HEK293 (cell line): ENCODE results near the gene NELFB.

Source experiments
- CTCF ChIA-PET: fragments of 350-600 bp; formaldehyde crosslinking; extraction: SDS; loops from one replicate; lab custom pipeline; 2021; ENCODE audit warnings: antibody characterized with exemption; lab: Yijun Ruan, JAX
- POLR2A ChIA-PET: fragments of 300-600 bp; formaldehyde crosslinking; extraction: SDS; loops from one replicate; lab custom pipeline; 2020; ENCODE audit warnings: antibody characterized with exemption, inconsistent platforms; lab: Yijun Ruan, JAX
- H3K27ac ChIP-seq: fragments of 200-500 bp; sonication (Bioruptor generic); 2 replicates; pipeline ENCODE4 v1.5.1; 2014; ENCODE audit warnings: low read depth, low read length, control low read depth, inconsistent platforms; ENCODE audit errors: extremely low read depth
- H3K36me3 ChIP-seq, 2 experiments: fragments of 200-500 bp in 1 of 2; sonication (Bioruptor generic) in 1 of 2; 1 replicate in 1 of 2; 2 replicates in 1 of 2; pipeline ENCODE4 v1.5.1; 2014 to 2017; ENCODE audit warnings: inconsistent platforms in 2 of 2, low read length in 2 of 2; ENCODE audit not compliant: control insufficient read depth in 2 of 2, insufficient read depth in 1 of 2
- H3K4me1 ChIP-seq: fragments of 200-500 bp; sonication (Bioruptor generic); 2 replicates; pipeline ENCODE4 v1.5.1; 2014; ENCODE audit warnings: mild to moderate bottlenecking, low read length, inconsistent platforms; ENCODE audit not compliant: control insufficient read depth, insufficient read depth
- H3K4me3 ChIP-seq: 2 replicates; pipeline ENCODE4 v1.5.1; 2011; ENCODE audit warnings: low read depth, mild to moderate bottlenecking, control low read depth, low read length, moderate library complexity
- H3K9me3 ChIP-seq: fragments of 200-500 bp; sonication (Bioruptor generic); 2 replicates; pipeline ENCODE4 v1.5.1; 2014; ENCODE audit warnings: low read depth, low read length, inconsistent platforms; ENCODE audit not compliant: control insufficient read depth, insufficient read depth
- EGR2 ChIP-seq: fragments of 450-650 bp; formaldehyde crosslinking; IDR thresholded peaks from 2 replicates; pipeline ENCODE4 v1.5.1; 2016; ENCODE audit warnings: low read depth, missing biosample characterization, missing genetic modification characterization
- GLIS1 ChIP-seq: fragments of 450-650 bp; formaldehyde crosslinking; IDR thresholded peaks from 2 replicates; pipeline ENCODE4 v1.5.1; 2016; ENCODE audit warnings: missing biosample characterization, missing genetic modification characterization
- GLIS2 ChIP-seq: fragments of 450-650 bp; formaldehyde crosslinking; IDR thresholded peaks from 2 replicates; pipeline ENCODE4 v1.5.1; 2016; ENCODE audit warnings: missing biosample characterization, missing genetic modification characterization
- KLF1 ChIP-seq: fragments of 450-650 bp; formaldehyde crosslinking; IDR thresholded peaks from 2 replicates; pipeline ENCODE4 v1.5.1; 2016; ENCODE audit warnings: missing biosample characterization, missing genetic modification characterization
- KLF16 ChIP-seq: fragments of 450-650 bp; formaldehyde crosslinking; IDR thresholded peaks from 2 replicates; pipeline ENCODE4 v1.5.1; 2017; ENCODE audit warnings: missing biosample characterization, missing genetic modification characterization
- SCRT1 ChIP-seq: fragments of 450-650 bp; formaldehyde crosslinking; IDR thresholded peaks from 2 replicates; pipeline ENCODE4 v1.5.1; 2016; ENCODE audit warnings: missing biosample characterization, missing genetic modification characterization, borderline replicate concordance
- SCRT2 ChIP-seq: fragments of 450-650 bp; formaldehyde crosslinking; IDR thresholded peaks from 2 replicates; pipeline ENCODE4 v1.5.1; 2016; ENCODE audit warnings: missing biosample characterization, missing genetic modification characterization
- WT1 ChIP-seq: fragments of 450-650 bp; formaldehyde crosslinking; IDR thresholded peaks from 2 replicates; pipeline ENCODE4 v1.5.1; 2016; ENCODE audit warnings: missing biosample characterization, missing genetic modification characterization
- ZBTB10 ChIP-seq: fragments of 450-650 bp; formaldehyde crosslinking; IDR thresholded peaks from 2 replicates; pipeline ENCODE4 v1.5.1; 2016; ENCODE audit warnings: missing biosample characterization, missing genetic modification characterization
- ZBTB11 ChIP-seq: fragments of 450-650 bp; formaldehyde crosslinking; conservative IDR thresholded peaks from 2 replicates; pipeline ENCODE4 v1.5.1; 2016; ENCODE audit warnings: low read depth, missing biosample characterization, missing genetic modification characterization
- ZEB2 ChIP-seq: fragments of 450-650 bp; formaldehyde crosslinking; IDR thresholded peaks from 2 replicates; pipeline ENCODE4 v1.5.1; 2016; ENCODE audit warnings: missing biosample characterization, missing genetic modification characterization
- ZFP69B ChIP-seq: fragments of 450-650 bp; formaldehyde crosslinking; IDR thresholded peaks from 2 replicates; pipeline ENCODE4 v1.5.1; 2016; ENCODE audit warnings: missing biosample characterization, missing genetic modification characterization
- ZIC2 ChIP-seq: fragments of 450-650 bp; formaldehyde crosslinking; IDR thresholded peaks from 2 replicates; pipeline ENCODE4 v1.5.1; 2016; ENCODE audit warnings: missing biosample characterization, missing genetic modification characterization
- ZNF114 ChIP-seq: fragments of 450-650 bp; formaldehyde crosslinking; IDR thresholded peaks from 2 replicates; pipeline ENCODE4 v1.5.0; 2017; ENCODE audit warnings: missing biosample characterization, missing genetic modification characterization
- ZNF133 ChIP-seq: fragments of 450-650 bp; formaldehyde crosslinking; IDR thresholded peaks from 2 replicates; pipeline ENCODE4 v1.5.1; 2016; ENCODE audit warnings: missing biosample characterization, missing genetic modification characterization
- ZNF155 ChIP-seq: fragments of 450-650 bp; formaldehyde crosslinking; IDR thresholded peaks from 2 replicates; pipeline ENCODE4 v1.5.1; 2016; ENCODE audit warnings: missing biosample characterization, missing genetic modification characterization
- ZNF202 ChIP-seq: fragments of 450-650 bp; formaldehyde crosslinking; IDR thresholded peaks from 2 replicates; pipeline ENCODE4 v1.5.1; 2016; ENCODE audit warnings: missing biosample characterization, missing genetic modification characterization, borderline replicate concordance
- ZNF274 ChIP-seq, 2 experiments: fragments of 200-500 bp in 1 of 2; fragments of 450-650 bp in 1 of 2; sonication (Bioruptor generic) in 1 of 2; formaldehyde crosslinking in 1 of 2; IDR thresholded peaks; 2 replicates each; pipeline versions ENCODE4 v1.5.1 to v1.6.1; 2014 to 2016; ENCODE audit warnings: borderline replicate concordance in 1 of 2, inconsistent platforms in 1 of 2, low read length in 1 of 2, missing biosample characterization in 1 of 2, missing genetic modification characterization in 1 of 2
- ZNF341 ChIP-seq: fragments of 450-650 bp; formaldehyde crosslinking; IDR thresholded peaks from 2 replicates; pipeline ENCODE4; 2016; ENCODE audit warnings: low read depth, missing biosample characterization, missing genetic modification characterization
- ZNF416 ChIP-seq: fragments of 450-650 bp; formaldehyde crosslinking; IDR thresholded peaks from 2 replicates; pipeline ENCODE4 v1.5.1; 2016; ENCODE audit warnings: missing biosample characterization, missing genetic modification characterization
- ZNF530 ChIP-seq: fragments of 450-650 bp; formaldehyde crosslinking; IDR thresholded peaks from 2 replicates; pipeline ENCODE4 v1.5.1; 2016; ENCODE audit warnings: low read depth, missing biosample characterization, missing genetic modification characterization
- ZNF600 ChIP-seq: fragments of 450-650 bp; formaldehyde crosslinking; IDR thresholded peaks from 2 replicates; pipeline ENCODE4 v1.5.1; 2016; ENCODE audit warnings: missing biosample characterization, missing genetic modification characterization
- ZNF701 ChIP-seq: fragments of 450-650 bp; formaldehyde crosslinking; IDR thresholded peaks from 2 replicates; pipeline ENCODE4 v1.5.1; 2016; ENCODE audit warnings: missing biosample characterization, missing genetic modification characterization
- ZSCAN16 ChIP-seq: fragments of 450-650 bp; formaldehyde crosslinking; IDR thresholded peaks from 2 replicates; pipeline ENCODE4 v1.5.1; 2016; ENCODE audit warnings: missing biosample characterization, missing genetic modification characterization
- ZSCAN30 ChIP-seq: fragments of 450-650 bp; IDR thresholded peaks from 2 replicates; pipeline ENCODE4 v1.5.1; 2018; ENCODE audit warnings: missing biosample characterization, mild to moderate bottlenecking, missing genetic modification characterization, moderate library complexity
- TF ChIP-seq, protein P1 (sequence below): fragments of 450-650 bp; formaldehyde crosslinking; IDR thresholded peaks from 2 replicates; pipeline ENCODE4 v1.5.1; 2016; ENCODE audit warnings: missing biosample characterization, missing genetic modification characterization
- TF ChIP-seq, protein P2 (sequence below): fragments of 450-650 bp; formaldehyde crosslinking; IDR thresholded peaks from 2 replicates; pipeline ENCODE4 v1.5.1; 2016; ENCODE audit warnings: missing biosample characterization, missing genetic modification characterization

NELFB gene

DNA sequence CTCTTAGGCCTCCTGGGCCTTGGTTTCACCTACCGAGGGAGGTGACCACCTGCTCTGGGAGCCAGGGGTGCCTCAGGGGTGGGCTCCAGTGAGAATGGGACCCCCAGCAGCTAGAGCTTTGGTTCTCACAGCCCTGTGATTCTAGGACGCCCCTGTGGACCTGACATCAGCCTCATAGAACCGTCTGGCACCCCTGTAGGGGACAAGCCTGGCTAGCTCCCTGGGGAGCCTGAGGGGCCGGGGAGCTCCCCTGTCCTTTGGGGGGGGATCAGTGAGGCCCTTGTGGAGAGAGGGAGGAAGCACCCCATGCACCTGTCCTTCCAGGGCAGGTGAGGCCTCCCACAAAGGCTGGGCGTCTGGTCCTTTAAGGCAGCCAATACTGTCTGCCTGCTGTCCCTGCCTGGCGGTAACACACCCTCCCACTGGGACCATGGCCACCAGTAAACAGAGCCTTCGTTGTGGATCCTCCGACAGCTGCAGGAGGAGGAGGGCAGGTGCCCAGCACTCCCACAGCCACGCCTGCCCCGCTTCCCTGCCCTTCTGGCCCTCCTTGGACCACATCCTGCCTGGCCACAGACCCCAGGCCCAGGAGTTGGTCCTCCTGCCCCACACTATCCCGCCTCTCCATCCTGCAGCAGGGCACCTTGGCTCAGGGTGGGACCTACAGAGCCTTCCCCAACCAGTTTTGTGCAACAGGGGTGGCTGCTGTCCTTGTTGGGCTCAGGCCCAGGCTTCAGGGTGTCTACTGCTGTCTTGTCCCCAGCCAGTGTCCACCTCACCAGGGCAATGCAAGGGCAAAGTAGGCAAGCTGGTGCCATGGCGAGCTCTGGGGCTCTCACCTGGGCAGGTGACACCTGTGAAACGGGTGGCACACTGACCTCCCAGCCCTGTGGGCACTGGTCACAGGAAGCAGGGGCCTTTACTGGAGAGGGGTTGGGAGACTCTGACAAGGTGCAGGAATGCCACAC, 17.1 kb upstream of the NELFB start:
- ChIA-PET POLR2A (interaction anchor here (1.2 to 11.5 kb wide), 4 partner anchors 14 to 40 kb away, joined by 3 to 336 read pairs (median 168); partner anchors contain the start of genes CYSRT1, NELFB, RNF208 and RNF224), CTCF (interaction anchor here (0.5 to 3.4 kb wide), 31 partner anchors 8 to 303 kb away, joined by 3 to 45 read pairs (median 5); partner anchors contain the start of genes ANAPC2, NELFB, RNF224 and SSNA1)
- H3K27ac ChIP-seq: no peak overlapping the region
- no peak overlapping the region for H3K4me3 ChIP-seq
- H3K36me3 ChIP-seq: peaks cover 0 to 22% of the 10 kb centered on the region in 2 experiments; a peak in 1 of 3 replicates
- peaks cover 3% of the 10 kb centered on the region; the same call in 1 of the 2 replicates for H3K4me1 ChIP-seq
- H3K9me3 ChIP-seq: no peaks in the 10 kb centered on the region
- TF ChIP-seq ZBTB11 (tag by site-specific recombination) (no peak), ZNF202 (no peak), ZIC2 (tag by site-specific recombination) (peak; percentile 86), ZNF341 (peak; percentile 90), GLIS2 (tag by site-specific recombination) (peak; percentile 63), ZNF133 (no peak), ZEB2 (tag by site-specific recombination) (peak; percentile 82), ZNF416 (tag by site-specific recombination) (no peak), ZNF114 (tag by site-specific recombination) (no peak), KLF1 (tag by site-specific recombination) (peak; percentile 35; the same call in 1 of the 2 replicates), ZNF530 (no peak), ZNF274 (IDR thresholded peaks at IDR 0.05; ENCODE audit: low read length) (no peak), ZNF274 (tag by site-specific recombination; IDR thresholded peaks at IDR 0.05; ENCODE audit: borderline replicate concordance) (no peak), SCRT2 (tag by site-specific recombination) (peak; percentile 51), SCRT1 (tag by site-specific recombination) (0 out of 2 replicates have a peak, but pooled peaks have one; percentile 35), ZNF600 (peak; percentile 92), KLF16 (tag by site-specific recombination) (no peak), ZFP69B (no peak), ZSCAN30 (tag by site-specific recombination) (0 out of 2 replicates have a peak, but pooled peaks have one; percentile 40), ZSCAN16 (tag by site-specific recombination) (peak; percentile 95), EGR2 (tag by site-specific recombination) (0 out of 2 replicates have a peak, but pooled peaks have one; percentile 16), ZNF701 (tag by site-specific recombination) (no peak), ZNF155 (no peak), ZBTB10 (no peak), WT1 (tag by site-specific recombination) (0 out of 2 replicates have a peak, but pooled peaks have one; percentile 14), GLIS1 (peak; percentile 97)
- TF ChIP-seq, protein P1, sequence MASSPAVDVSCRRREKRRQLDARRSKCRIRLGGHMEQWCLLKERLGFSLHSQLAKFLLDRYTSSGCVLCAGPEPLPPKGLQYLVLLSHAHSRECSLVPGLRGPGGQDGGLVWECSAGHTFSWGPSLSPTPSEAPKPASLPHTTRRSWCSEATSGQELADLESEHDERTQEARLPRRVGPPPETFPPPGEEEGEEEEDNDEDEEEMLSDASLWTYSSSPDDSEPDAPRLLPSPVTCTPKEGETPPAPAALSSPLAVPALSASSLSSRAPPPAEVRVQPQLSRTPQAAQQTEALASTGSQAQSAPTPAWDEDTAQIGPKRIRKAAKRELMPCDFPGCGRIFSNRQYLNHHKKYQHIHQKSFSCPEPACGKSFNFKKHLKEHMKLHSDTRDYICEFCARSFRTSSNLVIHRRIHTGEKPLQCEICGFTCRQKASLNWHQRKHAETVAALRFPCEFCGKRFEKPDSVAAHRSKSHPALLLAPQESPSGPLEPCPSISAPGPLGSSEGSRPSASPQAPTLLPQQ (tag by site-specific recombination): no peak
- TF ChIP-seq, protein P2, sequence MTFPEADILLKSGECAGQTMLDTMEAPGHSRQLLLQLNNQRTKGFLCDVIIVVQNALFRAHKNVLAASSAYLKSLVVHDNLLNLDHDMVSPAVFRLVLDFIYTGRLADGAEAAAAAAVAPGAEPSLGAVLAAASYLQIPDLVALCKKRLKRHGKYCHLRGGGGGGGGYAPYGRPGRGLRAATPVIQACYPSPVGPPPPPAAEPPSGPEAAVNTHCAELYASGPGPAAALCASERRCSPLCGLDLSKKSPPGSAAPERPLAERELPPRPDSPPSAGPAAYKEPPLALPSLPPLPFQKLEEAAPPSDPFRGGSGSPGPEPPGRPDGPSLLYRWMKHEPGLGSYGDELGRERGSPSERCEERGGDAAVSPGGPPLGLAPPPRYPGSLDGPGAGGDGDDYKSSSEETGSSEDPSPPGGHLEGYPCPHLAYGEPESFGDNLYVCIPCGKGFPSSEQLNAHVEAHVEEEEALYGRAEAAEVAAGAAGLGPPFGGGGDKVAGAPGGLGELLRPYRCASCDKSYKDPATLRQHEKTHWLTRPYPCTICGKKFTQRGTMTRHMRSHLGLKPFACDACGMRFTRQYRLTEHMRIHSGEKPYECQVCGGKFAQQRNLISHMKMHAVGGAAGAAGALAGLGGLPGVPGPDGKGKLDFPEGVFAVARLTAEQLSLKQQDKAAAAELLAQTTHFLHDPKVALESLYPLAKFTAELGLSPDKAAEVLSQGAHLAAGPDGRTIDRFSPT (tag by site-specific recombination): 0 out of 2 replicates have a peak, but pooled peaks have one; percentile 41
